GM19324 (cell line): ENCODE measurements around the gene APBA3.
A peak's percentile ranks its signal among the peaks of the same experiment; 100 is the strongest.

Experiments used
- ATAC-seq: cut with Tn5 transposase; IDR thresholded peaks from one replicate; pipeline ENCODE4 v1.9.1; 2021; ENCODE audit warnings: mild to moderate bottlenecking, moderate library complexity; ENCODE audit not compliant: unreplicated experiment, low FRiP score

Gene APBA3

GRCh38 chr19:3721887-3722442 is 39.5 kb downstream of the APBA3 start:
- no peak for ATAC-seq

- ATAC-seq = peak; percentile 68
These were observed 40.2 kb downstream of the APBA3 start for GRCh38 chr19:3721131-3721886.

GRCh38 chr19:3720349-3720917 is 41.1 kb downstream of the APBA3 start:
- no peak for ATAC-seq

GRCh38 chr19:3719868-3720267 is 41.6 kb downstream of the APBA3 start:
- ATAC-seq = no peak

GRCh38 chr19:3716147-3716668 is 45.3 kb downstream of the APBA3 start:
- no peak for ATAC-seq

- no peak for ATAC-seq
These were observed 48.6 kb downstream of the APBA3 start for GRCh38 chr19:3712663-3713611.

- ATAC-seq = no peak
These were observed 51.2 kb downstream of the APBA3 start for GRCh38 chr19:3710265-3710812.

- no peak for ATAC-seq
These were observed 53.1 kb downstream of the APBA3 start, which contains the start of gene TJP3 for GRCh38 chr19:3708207-3708931. TJP3 (plus strand) TSS chr19:3708384; CDS start chr19:3728433, 20,049 bp downstream.

- ATAC-seq = no peak
These were observed 53.7 kb downstream of the APBA3 start for GRCh38 chr19:3707868-3708206.

- ATAC-seq = no peak
These were observed 60.3 kb downstream of the APBA3 start for GRCh38 chr19:3701200-3701599.
